K562 (cell line): ENCODE results near the gene HPCA. TPM values are rescaled to one million over a fixed set of nuclear protein-coding genes. Genes with fewer than 3 reads are reported as not detected.
"Not testable (repeated sequence)": the region's sequence is repeated elsewhere in the genome, so short reads cannot be mapped to it uniquely, and the experiment has no call there.

Experiments
- ATAC-seq: fragments of 200-7000 bp; cut with Tn5 transposase; 3 replicates; pipeline ENCODE4 v1.9.1; 2020; ENCODE audit warnings: moderate library complexity
- BruUV-seq: library from RNA; stranded (reverse); fragments of 400-500 nt; replicated peaks from 2 replicates; lab custom pipeline; 2021; lab: Mats Ljungman, UMichigan
- CTCF ChIA-PET: fragments of 300-600 bp; formaldehyde crosslinking; extraction: SDS; loops from one replicate; lab custom pipeline; 2021; ENCODE audit warnings: low intra/inter-chr PET ratio; lab: Yijun Ruan, JAX
- POLR2A ChIA-PET: fragments of 300-600, 350-650 bp; sonication (Branson Sonifier 250); formaldehyde crosslinking; extraction: SDS; loops from one replicate; lab custom pipeline; 2021; ENCODE audit warnings: antibody characterized with exemption, inconsistent platforms; lab: Yijun Ruan, JAX
- DNase-seq, 4 experiments: peaks; one replicate each; pipeline versions ENCODE4 v3.0.0 to v3.0.0-alpha.2; 2011 to 2018; ENCODE audit warnings: low spot score in 3 of 4, mixed read lengths in 3 of 4; ENCODE audit errors: extremely low read depth in 1 of 4
- FAIRE-seq: peaks from 2 replicates; lab custom pipeline; 2011; peaks lifted over from hg19 to GRCh38; lab: Jason Lieb, UNC
- H2AFZ ChIP-seq: 2 replicates; pipeline ENCODE4 v1.6.0; 2011; ENCODE audit warnings: low read depth, low read length, control low read depth, inconsistent platforms
- H3K27ac ChIP-seq: fragments of 200-600 bp; 3 replicates; pipeline ENCODE4 v1.8.0; 2011; ENCODE audit warnings: low read depth, mild to moderate bottlenecking, control low read depth, inconsistent platforms, low read length, moderate library complexity, mixed read lengths; ENCODE audit errors: extremely low read depth
- H3K27me3 ChIP-seq, 2 experiments: fragments of 300-600 bp in 1 of 2; 2 replicates in 1 of 2; 3 replicates in 1 of 2; pipeline versions ENCODE4 v1.6.0 to v1.8.0; 2011; ENCODE audit warnings: inconsistent platforms in 2 of 2, low read length in 2 of 2, mild to moderate bottlenecking in 1 of 2, mixed read lengths in 1 of 2, moderate library complexity in 1 of 2; ENCODE audit not compliant: control insufficient read depth in 2 of 2, insufficient read depth in 2 of 2
- H3K36me3 ChIP-seq: fragments of 300-600 bp; 3 replicates; pipeline ENCODE4 v1.8.0; 2011; ENCODE audit warnings: mild to moderate bottlenecking, low read length, inconsistent platforms; ENCODE audit not compliant: control insufficient read depth, insufficient read depth
- H3K4me1 ChIP-seq, 2 experiments: fragments of 200-600 bp in 1 of 2; replicated peaks in 1 of 2; 2 replicates in 1 of 2; 3 replicates in 1 of 2; pipeline versions ENCODE4 v1.5.1 to v1.8.0; 2011; ENCODE audit warnings: inconsistent platforms in 2 of 2, low read length in 2 of 2, mild to moderate bottlenecking in 1 of 2, mixed read lengths in 1 of 2, moderate library complexity in 1 of 2; ENCODE audit not compliant: control insufficient read depth in 2 of 2, insufficient read depth in 2 of 2
- H3K4me2 ChIP-seq: 2 replicates; pipeline ENCODE4 v1.6.1; 2011; ENCODE audit warnings: low read length, control low read depth, inconsistent platforms, mixed read lengths; ENCODE audit not compliant: insufficient read depth
- H3K4me3 ChIP-seq: fragments of 200-600 bp; sonication (generic), shearing (Covaris generic); 2 replicates; pipeline ENCODE4 v1.5.1; 2016; ENCODE audit warnings: control low read depth, inconsistent platforms
- H3K79me2 ChIP-seq: fragments of 200-600 bp; 3 replicates; pipeline ENCODE4 v1.8.0; 2011; ENCODE audit warnings: low read length, inconsistent platforms; ENCODE audit not compliant: control insufficient read depth, insufficient read depth
- H3K9ac ChIP-seq, 2 experiments: 2 replicates each; pipeline versions ENCODE4 v1.6.0 to v1.6.1; 2011; ENCODE audit warnings: low read depth in 2 of 2, low read length in 2 of 2, control low read depth in 1 of 2, inconsistent platforms in 1 of 2, mild to moderate bottlenecking in 1 of 2, mixed read lengths in 1 of 2; ENCODE audit not compliant: insufficient read depth in 1 of 2
- H3K9me1 ChIP-seq: one replicate; pipeline ENCODE4 v1.6.0; 2011; ENCODE audit warnings: inconsistent platforms, mild to moderate bottlenecking, low read length, moderate library complexity; ENCODE audit not compliant: control insufficient read depth, insufficient read depth
- H3K9me3 ChIP-seq: replicated peaks from 2 replicates; pipeline ENCODE4 v1.5.1; 2011; ENCODE audit warnings: low read depth, low read length, inconsistent platforms; ENCODE audit not compliant: control insufficient read depth, insufficient read depth
- H4K20me1 ChIP-seq: replicated peaks from 2 replicates; pipeline ENCODE4 v1.6.1; 2011; ENCODE audit warnings: low read length, inconsistent platforms, mixed read lengths; ENCODE audit not compliant: control insufficient read depth, insufficient read depth
- ATF1 ChIP-seq, 2 experiments: fragments of 450-650 bp in 1 of 2; IDR thresholded peaks; 2 replicates each; pipeline ENCODE4 v1.6.1; 2016; ENCODE audit warnings: missing compliant biosample characterization in 1 of 2, missing genetic modification characterization in 1 of 2
- RBM25 ChIP-seq: fragments of 200-400 bp; formaldehyde crosslinking; IDR thresholded peaks from 2 replicates; pipeline ENCODE4 v1.6.1; 2018; ENCODE audit warnings: low read length, low read depth, moderate library complexity; ENCODE audit not compliant: severe bottlenecking
- ZNF512 ChIP-seq: IDR thresholded peaks from 2 replicates; pipeline ENCODE4 v1.6.1; 2016; ENCODE audit warnings: missing genetic modification characterization, missing compliant biosample characterization
- WGBS: fragments of 100-300 bp; shearing (Covaris generic); methylation state at CpG from one replicate; pipeline ENCODE4 v1.1.6; 2016; ENCODE audit warnings: low coverage, mixed read lengths; ENCODE audit not compliant: insufficient coverage; ENCODE audit errors: missing lambda C conversion rate; 5-methylcytosine and 5-hydroxymethylcytosine counted together
- in situ Hi-C: fragments of 300-500 bp; cut with MboI; formaldehyde crosslinking; loops from 4 replicates; pipeline ENCODE4 v1.15.0; 2018; ENCODE audit warnings: inconsistent platforms, mixed read lengths
- intact Hi-C: fragments of 100-400 bp; cut with micrococcal nuclease; formaldehyde crosslinking; loops from 2 replicates; pipeline ENCODE4 v1.14.2; 2022
- polyA plus RNA-seq, 8 experiments: library from polyadenylated mRNA; depleted of rRNA in 4 of 8; stranded (reverse) in 5 of 8; unstranded in 3 of 8; fragments of >200 nt; fragmentation: Nextera tagmentation in 2 of 8; fragmentation: Illumina TruSeq in 1 of 8; extraction: Ambion mirVana in 2 of 8; extraction: Trizol in 1 of 8; gene quantifications; 2 replicates each; pipeline versions ENCODE4 v1.2.1 to v1.2.3, GENCODE V29; 2011 to 2014; ENCODE audit warnings: inconsistent platforms in 1 of 8, missing spikeins in 1 of 8
- total RNA-seq, 7 experiments: library from RNA; depleted of rRNA in 6 of 7; stranded (reverse); fragments of >200 nt in 6 of 7; fragmentation: Illumina TruSeq in 2 of 7; extraction: Trizol in 2 of 7; gene quantifications; 2 replicates each; pipeline versions ENCODE4 v1.2.1 to v1.2.3, GENCODE V29; 2011 to 2021; ENCODE audit warnings: low replicate concordance in 1 of 7

HPCA gene
- total and polyA plus RNA-seq, 9 of the 15 experiments (the other 6 are each of a cell fraction or from before 2014, with no cell fraction given), result not detected

DNA sequence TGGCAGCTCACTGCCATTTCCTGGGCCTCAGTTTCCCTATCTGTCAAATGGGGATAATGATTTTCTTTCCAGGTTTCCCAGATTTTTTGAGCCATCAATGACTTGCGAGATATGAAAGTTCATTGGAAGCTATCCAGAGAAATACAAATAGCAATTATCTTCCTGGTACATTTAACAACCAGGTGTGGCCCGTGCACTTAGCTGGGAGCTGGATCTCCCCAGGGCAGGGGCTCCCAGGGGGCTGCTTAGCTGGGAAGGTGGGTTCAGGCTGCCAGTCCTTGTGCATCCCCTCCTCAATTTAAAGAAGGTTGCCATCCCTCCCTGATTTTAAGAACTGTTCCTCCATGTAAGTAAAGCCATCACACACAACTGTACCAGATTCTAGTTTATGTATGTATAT lies 18.5 kb downstream of the HPCA start:
- H4K20me1 ChIP-seq, result peaks cover 3% of the 10 kb centered on the region; the same call in 1 of the 2 replicates
- FAIRE-seq (no peak), ATAC-seq (no peak), DNase-seq (no peak)
- POLR2A ChIA-PET, result interaction anchor here (0.7 to 1.2 kb wide), 4 partner anchors 8 to 85 kb away, joined by 3 to 5 read pairs (median 3); no protein-coding TSS in a partner anchor
- no peak overlapping the region for H3K4me3 ChIP-seq
- H3K9ac ChIP-seq, result no peak overlapping the region
- peaks cover 13 to 28% of the 10 kb centered on the region in 2 experiments for H3K27me3 ChIP-seq
- TF ChIP-seq ATF1 (CRISPR knock-in tag; IDR thresholded peaks at IDR 0.05) (no peak), ATF1 (tag; IDR thresholded peaks at IDR 0.05) (no peak), RBM25 (peak; percentile 29)
- intact Hi-C loops (no loop called here), in situ Hi-C loops (no loop called here)
- no TSS peak for BruUV-seq
- no peaks in the 10 kb centered on the region for H3K9me3 ChIP-seq
- H2AFZ ChIP-seq, result no peak overlapping the region
- peaks cover 6 to 15% of the 10 kb centered on the region in 2 experiments for H3K4me1 ChIP-seq
- H3K27ac ChIP-seq, result no peak overlapping the region
- H3K4me2 ChIP-seq, result no peak overlapping the region
- CTCF ChIA-PET, result no interaction called here
- H3K36me3 ChIP-seq, result no peaks in the 10 kb centered on the region
- no peaks in the 10 kb centered on the region for H3K9me1 ChIP-seq
- 7% methylated on average over 2 of the region's 2 CpGs for WGBS
- H3K79me2 ChIP-seq, result no peaks in the 10 kb centered on the region

DNA sequence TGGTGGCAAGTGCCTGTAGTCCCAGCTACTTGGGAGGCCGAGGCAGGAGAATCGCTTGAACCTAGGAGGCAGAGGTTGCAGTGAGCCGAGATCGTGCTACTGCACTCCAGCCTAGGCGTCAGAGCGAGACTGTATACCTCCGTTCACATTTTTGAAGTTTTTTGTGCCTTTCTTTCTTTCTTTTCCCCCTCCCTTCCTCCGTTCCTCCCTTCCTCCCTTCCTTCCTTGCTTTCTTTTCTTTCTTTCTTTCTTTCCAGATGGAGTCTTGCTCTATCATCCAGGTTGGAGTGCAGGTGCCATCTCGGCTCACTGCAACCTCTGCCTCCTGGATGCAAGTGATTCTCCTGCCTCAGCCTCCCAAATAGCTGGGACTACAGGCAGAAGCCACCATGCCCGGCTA lies 19.3 kb downstream of the HPCA start:
- WGBS, result 3% methylated on average over 10 of the region's 10 CpGs

More for the DNA sequence above, 19.3 kb downstream of the HPCA start:
- H3K79me2 ChIP-seq, H3K9me3 ChIP-seq, CTCF ChIA-PET: not testable (repeated sequence)
- peak; percentile 64 for TF ChIP-seq ZNF512 (tag)
- TF ChIP-seq, all 486 proteins: peak for 1; not testable (repeated sequence) for 485
- Histone ChIP-seq H3K4me1 (peaks cover 4 to 13% of the 10 kb centered on the region in 2 experiments), H3K27me3 (peaks cover 13 to 20% of the 10 kb centered on the region in 2 experiments; a peak in 4 of 5 replicates)
- BruUV-seq, ATAC-seq, intact Hi-C loops, H3K4me3 ChIP-seq, H3K4me2 ChIP-seq, FAIRE-seq, H3K36me3 ChIP-seq, in situ Hi-C loops, DNase-seq, H2AFZ ChIP-seq, H3K9ac ChIP-seq, H3K27ac ChIP-seq, H4K20me1 ChIP-seq, H3K9me1 ChIP-seq: not testable (repeated sequence)
- POLR2A ChIA-PET, result interaction anchor here (0.6 to 2.4 kb wide), 4 partner anchors 8 to 34 kb away, joined by 3 to 12 read pairs (median 4); no protein-coding TSS in a partner anchor
